ENCODE measurements around the gene CDPF1.
"Not testable (repeated sequence)": the region's sequence is repeated elsewhere in the genome, so short reads cannot be mapped to it uniquely, and the experiment has no call there.

CDPF1 gene

DNA sequence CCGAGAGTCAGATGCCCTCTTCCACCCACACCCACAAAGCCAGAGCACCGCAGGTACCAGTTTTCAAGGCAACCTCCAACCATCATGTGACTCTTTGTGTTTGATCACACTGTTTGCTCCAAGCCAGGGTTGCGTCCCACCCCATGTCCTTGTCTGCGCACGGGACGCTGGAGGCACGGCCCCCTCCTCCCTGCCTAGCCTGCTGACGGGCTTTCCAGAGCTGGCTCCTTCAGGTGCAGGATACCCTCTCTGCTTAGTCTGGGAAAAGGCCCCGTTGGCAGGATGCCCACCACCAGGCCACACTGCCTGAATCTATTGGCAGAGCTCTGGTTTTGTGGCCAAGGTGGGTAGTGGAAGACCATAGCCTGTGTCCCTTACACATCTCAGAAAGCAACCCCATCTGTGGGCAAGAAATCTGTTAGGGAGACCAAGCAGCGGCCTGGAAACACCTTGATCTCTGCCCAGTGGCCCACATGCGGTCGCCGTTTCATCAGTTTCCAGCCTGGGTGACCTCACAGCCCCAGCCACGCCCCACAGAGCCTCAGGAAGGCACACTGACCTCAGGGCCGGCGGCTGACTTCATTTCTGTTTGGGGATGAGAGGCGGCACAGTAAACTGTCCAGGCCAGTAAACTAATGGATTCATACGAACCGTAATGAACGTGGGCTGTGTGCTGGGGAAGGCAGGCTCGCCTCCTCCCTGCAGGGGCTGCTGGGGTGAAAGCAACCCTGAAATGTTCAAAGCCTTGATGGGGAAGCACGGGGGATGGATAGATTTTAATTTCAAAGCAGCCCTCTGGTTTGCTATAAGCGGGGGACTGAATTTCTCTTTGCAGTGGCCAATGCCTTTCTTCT lies 25.8 kb downstream of the CDPF1 start:
- DNase-seq, result no peak

DNA sequence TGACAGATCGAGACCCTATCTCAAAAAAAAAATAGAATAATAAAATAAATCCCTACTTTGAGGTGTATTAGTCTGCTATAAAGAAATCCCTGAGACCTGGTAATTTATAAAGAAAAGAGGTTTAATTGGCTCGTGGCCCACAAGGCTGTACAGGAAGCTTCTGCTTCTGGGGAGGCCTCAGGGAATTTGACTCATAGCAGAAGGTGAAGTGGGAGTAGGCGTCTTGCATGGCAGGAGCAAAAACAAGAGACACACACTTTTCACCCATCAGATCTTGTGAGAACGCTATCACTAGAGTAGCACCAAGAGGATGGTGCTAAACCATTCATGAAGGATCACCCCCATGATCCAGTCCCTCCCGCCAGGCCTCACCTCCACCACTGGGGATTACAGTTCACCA lies 29.2 kb downstream of the CDPF1 start:
- DNase-seq, result no peak

DNA sequence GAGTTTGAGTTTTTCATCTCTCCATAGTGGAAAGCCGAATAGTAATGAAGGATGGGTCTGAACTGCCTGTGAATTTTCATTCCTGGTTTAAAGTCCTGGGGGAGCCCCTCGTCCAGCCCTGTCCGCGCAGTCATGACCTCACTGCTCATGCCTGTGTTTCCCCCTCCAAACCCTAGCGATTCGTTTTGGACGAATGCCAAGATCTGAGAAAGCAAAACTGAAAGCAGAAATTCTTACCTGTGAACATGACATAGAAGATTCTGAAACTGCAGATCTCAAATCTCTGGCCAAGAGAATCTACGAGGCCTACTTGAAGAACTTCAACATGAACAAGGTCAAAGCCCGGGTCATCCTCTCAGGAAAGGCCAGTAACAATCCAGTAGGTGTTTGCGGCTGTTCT lies 30.5 kb downstream of the CDPF1 start:
- DNase-seq, result no peak

DNA sequence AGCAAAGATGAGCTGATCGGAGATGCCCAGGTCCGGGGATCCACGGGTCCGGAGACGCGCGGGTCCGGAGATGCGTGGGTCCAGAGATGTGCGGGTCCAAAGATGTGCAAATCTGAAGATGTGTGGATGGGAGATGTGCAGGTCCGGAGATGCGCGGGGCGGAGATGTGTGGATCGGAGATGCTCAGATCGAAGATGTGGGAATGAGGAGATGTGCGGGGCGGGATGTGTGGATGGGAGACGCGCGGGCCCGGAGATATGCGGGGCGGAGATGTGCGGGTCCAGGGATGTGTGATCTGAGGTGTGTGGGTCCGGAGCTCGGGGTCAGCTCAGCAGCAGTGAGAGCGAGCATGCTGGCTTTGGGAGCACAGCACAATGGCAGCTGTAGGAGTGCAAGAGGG lies 35.5 kb downstream of the CDPF1 start:
- no peak for DNase-seq

DNA sequence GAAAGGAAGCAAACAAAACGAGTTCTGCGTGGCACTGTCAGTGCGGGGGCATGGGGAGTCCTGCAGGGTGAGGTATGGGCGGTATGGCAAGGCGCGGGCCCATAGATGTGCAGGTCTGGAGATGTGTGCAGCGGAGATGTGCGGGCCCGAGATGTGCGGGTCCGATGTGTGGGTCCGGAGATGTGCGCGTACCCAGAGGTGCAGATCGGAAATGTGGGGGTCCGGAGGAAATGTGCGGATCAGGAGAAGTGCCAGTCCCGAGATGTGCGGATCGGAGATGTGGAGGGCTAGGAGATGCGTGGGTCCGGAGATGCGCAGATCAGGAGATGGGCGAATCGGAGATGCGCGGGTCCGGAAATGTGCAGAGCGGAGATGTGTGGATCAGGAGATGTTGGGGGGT lies 35.9 kb downstream of the CDPF1 start:
- no peak for DNase-seq

DNA sequence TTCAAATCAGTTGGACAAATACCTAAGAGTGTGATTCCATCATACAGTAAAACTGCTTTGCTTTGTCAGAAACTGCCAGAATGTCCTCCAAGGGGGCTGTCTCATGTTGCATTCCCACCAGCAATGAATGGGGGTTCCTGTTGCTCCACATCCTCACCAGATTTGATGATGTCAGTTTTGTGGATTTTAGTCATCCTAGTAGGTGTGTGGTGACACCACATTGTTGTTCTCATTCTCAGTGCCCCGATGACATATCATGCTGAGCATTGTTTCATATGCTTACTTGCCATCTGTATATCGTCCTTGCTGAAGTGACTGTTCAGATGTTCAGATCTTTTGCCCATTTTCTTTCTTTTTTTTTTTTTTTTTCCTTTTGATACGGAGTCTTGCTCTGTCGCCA lies 37.0 kb downstream of the CDPF1 start:
- DNase-seq, result no peak

DNA sequence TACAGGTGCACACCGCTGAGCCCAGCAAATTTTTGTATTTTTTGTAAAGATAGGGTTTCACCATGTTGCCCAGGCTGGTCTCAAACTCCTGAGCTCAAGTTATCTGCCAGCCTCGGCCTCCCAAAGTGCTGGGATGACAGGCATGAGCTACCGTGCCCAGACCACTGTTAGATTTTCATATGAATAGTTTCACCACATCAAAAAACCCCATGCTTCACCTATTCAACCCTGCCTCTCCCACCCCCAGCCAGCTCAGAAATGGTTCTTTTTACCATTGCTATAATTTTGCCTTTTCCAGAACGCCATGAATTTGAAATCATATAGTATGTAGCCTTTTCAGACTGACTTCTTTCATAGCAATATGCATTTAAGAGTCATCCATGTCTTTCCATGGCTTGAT lies 37.9 kb downstream of the CDPF1 start:
- no peak for DNase-seq

DNA sequence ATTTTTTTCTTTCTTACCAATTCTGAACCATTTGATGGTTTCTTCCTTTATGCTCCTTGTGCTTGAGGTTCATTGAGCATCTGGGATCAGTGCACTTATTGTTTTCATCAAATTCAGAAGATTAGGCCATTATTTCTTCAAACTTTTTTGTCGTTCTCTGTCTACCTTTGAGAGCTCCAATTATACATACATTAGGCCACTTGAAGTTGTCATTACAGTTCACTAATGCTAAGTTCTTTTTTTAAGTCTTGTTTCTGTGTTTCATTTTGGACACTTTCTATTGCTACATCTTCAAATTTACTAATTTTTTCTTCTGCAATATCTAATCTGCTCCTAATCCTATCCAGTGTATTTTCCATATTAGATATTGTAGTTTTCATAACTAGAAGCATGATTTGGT lies 40.8 kb downstream of the CDPF1 start:
- DNase-seq, result no peak

DNA sequence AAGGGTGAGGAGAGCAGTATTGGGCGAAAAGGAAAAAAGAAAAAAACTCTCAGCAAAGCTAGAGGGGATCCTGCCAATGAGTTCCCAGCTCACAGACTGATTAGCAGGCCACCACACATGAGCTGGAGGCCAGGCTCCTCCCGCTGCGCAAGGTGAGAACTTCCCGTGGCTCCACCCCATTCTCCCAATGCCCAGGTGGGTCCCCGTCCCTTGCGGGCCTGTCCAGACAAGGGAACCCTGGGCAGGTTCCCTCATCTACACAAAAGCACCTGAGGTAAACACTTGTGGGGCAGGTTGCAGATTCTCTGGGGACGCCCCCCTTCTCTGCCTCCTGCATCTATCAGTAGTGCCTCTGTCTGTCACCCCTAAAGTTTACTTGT lies 46.5 kb downstream of the CDPF1 start:
- no peak for DNase-seq

DNA sequence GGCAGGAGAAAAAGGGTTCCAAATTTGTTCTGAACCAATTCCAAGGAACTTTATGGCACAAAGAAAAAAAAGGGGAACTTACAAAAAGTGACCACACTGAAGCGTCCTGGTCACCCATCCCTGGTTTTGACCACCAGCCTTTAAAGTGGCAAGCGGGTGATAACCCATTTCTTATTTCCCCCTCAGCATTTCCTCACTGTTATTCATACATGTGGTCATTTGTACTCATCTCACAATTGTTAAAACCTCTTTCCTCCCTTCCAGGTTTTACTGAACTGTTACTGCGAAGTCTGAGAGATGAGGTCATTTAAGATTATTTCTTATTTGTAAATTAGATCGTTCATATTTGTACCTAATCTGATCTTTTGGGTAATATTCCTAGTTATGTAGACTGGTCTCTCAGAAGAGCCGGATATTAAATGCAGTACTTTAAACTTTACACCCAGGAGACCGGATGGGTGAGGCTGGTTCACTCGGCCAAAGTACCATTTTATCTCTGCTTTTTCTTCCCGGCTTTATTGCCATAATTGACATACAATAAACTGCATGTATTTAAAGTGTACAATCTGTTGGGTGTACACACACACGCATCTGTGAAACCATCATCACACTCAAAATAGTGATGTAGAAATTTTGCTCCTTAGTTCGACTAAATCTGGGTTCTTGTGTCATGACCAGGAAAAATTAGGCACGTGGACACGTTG lies 47.0 kb downstream of the CDPF1 start:
- no peak for DNase-seq

DNA sequence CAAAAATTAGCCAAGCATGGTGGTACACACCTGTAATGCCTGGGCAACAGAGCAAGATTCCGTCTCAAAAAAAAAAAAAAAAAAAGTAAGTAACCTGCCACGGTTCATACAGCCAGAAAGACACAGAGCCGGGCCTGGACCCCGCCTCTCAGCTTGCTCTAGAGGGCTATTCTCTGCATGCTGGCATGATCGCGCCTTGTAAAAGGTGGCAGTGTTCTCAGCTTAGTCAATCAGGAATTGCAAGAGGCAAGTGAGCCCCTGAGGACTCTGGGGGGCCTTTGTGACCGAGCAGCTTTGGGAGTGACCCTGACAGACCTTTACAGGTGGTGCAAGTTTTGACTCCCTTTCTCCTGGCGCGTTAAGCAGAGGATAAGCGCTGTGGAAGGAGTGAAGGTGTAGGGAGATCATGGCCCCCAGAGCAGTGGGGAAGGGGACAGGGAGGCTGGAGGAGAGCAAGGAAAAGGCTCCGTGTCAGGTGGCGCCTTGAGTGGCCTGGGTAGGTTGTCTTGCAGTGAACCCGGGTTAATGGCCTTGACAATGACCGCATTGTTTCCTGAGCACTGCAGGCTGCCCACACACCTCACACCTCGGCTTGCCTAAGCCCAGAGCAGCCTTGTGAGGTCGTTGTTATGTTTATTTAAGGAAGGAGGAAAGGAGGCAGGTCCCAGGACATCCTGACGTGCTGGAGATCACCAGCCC lies 48.9 kb downstream of the CDPF1 start:
- no peak for DNase-seq

DNA sequence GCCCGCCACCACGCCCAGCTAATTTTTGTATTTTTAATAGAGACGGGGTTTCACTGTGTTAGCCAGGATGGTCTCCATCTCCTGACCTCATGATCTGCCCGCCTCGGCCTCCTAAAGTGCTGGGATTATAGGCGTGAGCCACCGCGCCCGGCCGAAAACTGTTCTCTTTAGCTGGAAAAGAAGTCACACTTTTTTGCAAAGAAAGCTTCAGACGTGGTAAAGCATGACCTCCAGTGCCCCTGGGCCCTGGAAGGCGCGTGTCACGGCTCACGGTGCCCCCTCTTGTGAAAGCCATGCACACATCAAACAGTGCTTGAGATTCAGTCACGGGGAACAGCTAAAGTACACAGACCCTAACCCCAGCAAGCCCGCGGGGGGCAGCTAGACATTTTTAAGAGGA lies 51.3 kb downstream of the CDPF1 start:
- not testable (repeated sequence) for DNase-seq

DNA sequence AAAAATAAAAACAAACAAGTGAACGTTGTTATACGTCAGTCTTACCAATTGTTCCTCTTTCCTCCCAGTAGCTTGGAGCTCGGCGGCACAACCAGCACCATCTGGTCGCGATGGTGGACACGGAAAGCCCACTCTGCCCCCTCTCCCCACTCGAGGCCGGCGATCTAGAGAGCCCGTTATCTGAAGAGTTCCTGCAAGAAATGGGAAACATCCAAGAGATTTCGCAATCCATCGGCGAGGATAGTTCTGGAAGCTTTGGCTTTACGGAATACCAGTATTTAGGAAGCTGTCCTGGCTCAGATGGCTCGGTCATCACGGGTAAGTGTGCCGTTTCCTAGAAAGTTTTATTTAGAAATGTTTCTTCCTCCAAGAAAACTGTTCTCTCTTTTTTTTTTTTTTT lies 51.8 kb downstream of the CDPF1 start:
- DNase-seq, result no peak

DNA sequence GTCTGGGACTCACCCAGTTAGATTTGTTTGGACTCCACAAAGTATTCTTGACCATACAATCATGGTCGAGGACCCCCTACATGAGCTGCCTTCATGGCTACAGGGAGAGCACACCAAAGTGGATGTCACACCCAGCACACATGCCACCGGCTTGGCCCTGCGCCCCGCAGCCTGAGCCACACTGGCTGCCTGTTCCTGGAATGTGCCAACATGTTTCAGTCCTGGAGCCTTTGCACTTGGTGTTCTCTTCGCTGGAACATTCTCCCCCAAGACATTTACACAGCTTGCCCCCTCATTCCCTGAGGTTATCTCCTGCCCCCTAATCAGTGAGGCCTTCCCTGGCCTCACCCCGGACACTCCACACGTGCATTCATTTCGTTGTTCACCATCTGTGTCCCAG lies 53.8 kb downstream of the CDPF1 start:
- no peak for DNase-seq

DNA sequence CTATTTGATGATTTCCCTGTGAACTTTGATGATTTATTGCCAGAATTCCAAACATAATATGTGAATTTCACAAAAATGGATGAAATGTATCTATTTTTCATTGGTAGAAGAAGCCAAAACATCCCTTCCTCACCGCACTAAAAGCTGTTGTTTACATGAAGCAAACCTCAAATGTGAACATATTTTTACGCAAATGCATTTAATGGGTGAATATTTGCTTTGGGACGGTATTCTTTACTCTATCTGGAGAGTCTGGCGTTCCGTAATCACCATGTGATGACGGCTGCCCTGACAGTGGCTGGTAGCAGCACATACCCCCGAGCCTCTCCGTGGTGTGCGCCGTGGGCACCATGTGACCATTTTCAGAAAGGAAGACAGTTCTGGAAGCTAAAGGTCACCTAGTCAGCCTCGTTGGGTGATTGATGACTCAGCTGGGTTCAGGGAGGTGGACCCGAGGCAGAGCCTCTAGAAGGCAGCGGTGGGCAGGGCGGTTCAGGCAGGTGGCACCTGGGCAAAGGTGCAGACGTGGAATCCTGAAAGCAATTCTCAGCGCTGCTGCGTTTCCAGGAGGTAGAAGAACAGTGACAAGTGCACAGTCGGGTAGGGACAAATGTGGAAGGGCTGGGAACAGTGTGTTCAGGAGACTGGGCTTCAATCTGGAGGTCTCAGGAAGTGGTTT lies 54.5 kb downstream of the CDPF1 start:
- DNase-seq, result no peak
